Upper lobe of right lung (tissue), 1 donor: ENCODE results near the gene FAM89B. TPM values are rescaled to one million over a fixed set of nuclear protein-coding genes. Genes with fewer than 3 reads are reported as not detected.

Source experiments
- ATAC-seq: fragments of 200-7000 bp; cut with Tn5 transposase; one replicate; pipeline ENCODE4 v1.9.1; 2020; ENCODE audit warnings: mild to moderate bottlenecking, moderate library complexity
- DNase-seq: peaks from one replicate; pipeline ENCODE4 v3.0.0-alpha.2; 2020
- H3K27ac ChIP-seq: fragments of 200-600 bp; one replicate; pipeline ENCODE4 v1.8.0; 2022
- H3K27me3 ChIP-seq: fragments of 200-600 bp; one replicate; pipeline ENCODE4 v1.8.0; 2022; ENCODE audit warnings: mild to moderate bottlenecking
- H3K36me3 ChIP-seq: fragments of 200-600 bp; one replicate; pipeline ENCODE4 v1.8.0; 2022
- H3K4me1 ChIP-seq: fragments of 200-600 bp; one replicate; pipeline ENCODE4 v1.8.0; 2022
- H3K4me3 ChIP-seq: fragments of 200-600 bp; one replicate; pipeline ENCODE4 v1.8.0; 2022; ENCODE audit warnings: mild to moderate bottlenecking
- H3K9me3 ChIP-seq: fragments of 200-600 bp; one replicate; pipeline ENCODE4 v1.8.0; 2022
- CTCF ChIP-seq: fragments of 200-600 bp; IDR thresholded peaks from one replicate; pipeline ENCODE4 v1.8.0; 2022; ENCODE audit warnings: antibody characterized with exemption
- intact Hi-C: fragments of 100-400 bp; cut with DNase I; formaldehyde crosslinking; loops from one replicate; pipeline ENCODE4 v1.11.0; 2022
- total RNA-seq: library from RNA; stranded (reverse); fragmentation: NEBNext Ultra II Directional; extraction: Animal tissue kit (Norgen Biotek cat#: 25700); gene quantifications from one replicate; pipeline ENCODE4 v1.2.1, GENCODE V29; 2021
- donor health status: DM: no; HTN: yes; CAD: no; lungs with severe emphysema.

The FAM89B gene
- total RNA-seq, 1 donor from 2014 or later, result 44.1 TPM

DNA sequence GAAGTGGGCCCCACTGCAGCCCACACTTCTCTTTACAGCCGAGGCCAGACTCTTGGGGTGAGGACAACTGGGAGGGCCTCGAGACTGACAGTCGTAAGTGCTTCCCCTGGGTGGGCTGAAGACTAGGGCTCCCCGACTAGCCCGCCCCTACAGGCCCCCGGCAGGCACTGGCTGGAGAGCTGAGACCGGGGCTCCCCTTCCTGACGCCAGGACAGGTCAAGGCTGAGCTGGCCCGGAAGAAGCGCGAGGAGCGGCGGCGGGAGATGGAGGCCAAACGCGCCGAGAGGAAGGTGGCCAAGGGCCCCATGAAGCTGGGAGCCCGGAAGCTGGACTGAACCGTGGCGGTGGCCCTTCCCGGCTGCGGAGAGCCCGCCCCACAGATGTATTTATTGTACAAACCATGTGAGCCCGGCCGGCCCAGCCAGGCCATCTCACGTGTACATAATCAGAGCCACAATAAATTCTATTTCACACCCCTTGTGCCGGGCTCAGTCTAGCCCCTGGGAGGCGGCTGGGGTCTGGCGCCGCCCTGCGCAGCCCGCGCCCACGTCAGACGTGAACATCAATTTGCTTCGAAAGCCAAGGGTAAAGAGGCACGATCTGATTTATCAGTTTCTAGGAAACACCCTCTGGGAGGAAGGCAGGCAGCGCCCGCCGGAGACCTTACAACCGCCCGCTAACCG lies 34.0 kb upstream of the FAM89B start:
- H3K36me3 ChIP-seq, result peaks cover 49% of the 10 kb centered on the region
- DNase-seq, result no peak
- H3K27ac ChIP-seq, result no peak overlapping the region

GRCh38 chr11:65538915-65539743 lies 33.2 kb upstream of the FAM89B start:
- DNase-seq (no peak), ATAC-seq (no peak)
- TF ChIP-seq CTCF, result no peak
- Histone ChIP-seq H3K27ac (peak overlapping the region; percentile 90), H3K27me3 (no peaks in the 10 kb centered on the region), H3K9me3 (no peaks in the 10 kb centered on the region), H3K36me3 (peaks cover 42% of the 10 kb centered on the region), H3K4me3 (peak overlapping the region; percentile 55), H3K4me1 (peaks cover 24% of the 10 kb centered on the region)
- intact Hi-C loops, result no loop called here

More for the DNA sequence above, 34.0 kb upstream of the FAM89B start:
- no peak for ATAC-seq
- no peaks in the 10 kb centered on the region for H3K9me3 ChIP-seq
- no peak for TF ChIP-seq CTCF
- H3K27me3 ChIP-seq, result no peaks in the 10 kb centered on the region
- intact Hi-C loops, result no loop called here
- peaks cover 24% of the 10 kb centered on the region for H3K4me1 ChIP-seq
- no peak overlapping the region for H3K4me3 ChIP-seq

DNA sequence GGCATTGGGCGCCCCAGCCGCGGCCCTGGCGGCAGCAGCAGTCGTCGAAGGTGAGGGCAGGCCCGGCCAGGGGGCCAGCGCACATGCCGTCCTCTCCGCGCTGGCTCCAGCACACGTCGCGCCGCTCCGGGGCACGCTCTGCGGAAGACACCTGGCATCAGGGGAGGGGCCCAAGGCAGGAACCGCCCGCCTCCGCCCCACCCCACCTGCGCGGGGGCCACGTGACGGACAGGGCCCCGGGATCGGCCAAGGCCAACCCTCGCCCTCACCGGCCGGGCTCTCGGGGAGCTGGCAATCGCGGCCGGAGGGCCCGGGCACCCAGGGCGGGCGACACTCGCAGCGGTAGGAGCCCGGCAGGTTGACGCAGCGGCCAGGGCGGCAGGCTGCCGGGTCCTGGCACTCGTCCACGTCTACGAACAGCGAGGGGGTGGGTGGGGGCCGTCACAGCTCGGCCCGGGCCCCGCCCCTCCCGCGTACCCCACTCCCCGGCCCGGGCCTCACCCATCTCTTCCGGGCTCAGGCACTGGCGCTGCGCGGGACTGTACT lies 32.5 kb upstream of the FAM89B start:
- no peaks in the 10 kb centered on the region for H3K9me3 ChIP-seq
- H3K4me3 ChIP-seq, result peak overlapping the region; percentile 55
- ATAC-seq (peak; percentile 42), DNase-seq (no peak)
- H3K27ac ChIP-seq, result peak overlapping the region; percentile 90
- H3K36me3 ChIP-seq, result peaks cover 39% of the 10 kb centered on the region
- H3K4me1 ChIP-seq, result peaks cover 24% of the 10 kb centered on the region
- no peaks in the 10 kb centered on the region for H3K27me3 ChIP-seq
- intact Hi-C loops, result no loop called here
- no peak for TF ChIP-seq CTCF

GRCh38 chr11:65540290-65541092 lies 31.8 kb upstream of the FAM89B start:
- DNase-seq (peak; percentile 97), ATAC-seq (peak; percentile 93)
- Histone ChIP-seq H3K27ac (peak overlapping the region; percentile 90), H3K27me3 (no peaks in the 10 kb centered on the region), H3K4me3 (peak overlapping the region; percentile 55), H3K9me3 (no peaks in the 10 kb centered on the region), H3K36me3 (peaks cover 32% of the 10 kb centered on the region), H3K4me1 (peaks cover 24% of the 10 kb centered on the region)
- TF ChIP-seq CTCF, result peak; percentile 80
- intact Hi-C loops, result no loop called here
